D341Med (cell line): ENCODE data around the gene GAMT.
A peak's percentile ranks its signal among the peaks of the same experiment; 100 is the strongest.

Source experiments
- DNase-seq: peaks from one replicate; pipeline ENCODE4 v3.0.0; 2012; ENCODE audit warnings: low spot score

The GAMT gene

GRCh38 chr19:1384478-1385110 lies 16.7 kb downstream of the GAMT start:
- no peak for DNase-seq

GRCh38 chr19:1384085-1384462 lies 17.3 kb downstream of the GAMT start:
- DNase-seq = no peak

DNA sequence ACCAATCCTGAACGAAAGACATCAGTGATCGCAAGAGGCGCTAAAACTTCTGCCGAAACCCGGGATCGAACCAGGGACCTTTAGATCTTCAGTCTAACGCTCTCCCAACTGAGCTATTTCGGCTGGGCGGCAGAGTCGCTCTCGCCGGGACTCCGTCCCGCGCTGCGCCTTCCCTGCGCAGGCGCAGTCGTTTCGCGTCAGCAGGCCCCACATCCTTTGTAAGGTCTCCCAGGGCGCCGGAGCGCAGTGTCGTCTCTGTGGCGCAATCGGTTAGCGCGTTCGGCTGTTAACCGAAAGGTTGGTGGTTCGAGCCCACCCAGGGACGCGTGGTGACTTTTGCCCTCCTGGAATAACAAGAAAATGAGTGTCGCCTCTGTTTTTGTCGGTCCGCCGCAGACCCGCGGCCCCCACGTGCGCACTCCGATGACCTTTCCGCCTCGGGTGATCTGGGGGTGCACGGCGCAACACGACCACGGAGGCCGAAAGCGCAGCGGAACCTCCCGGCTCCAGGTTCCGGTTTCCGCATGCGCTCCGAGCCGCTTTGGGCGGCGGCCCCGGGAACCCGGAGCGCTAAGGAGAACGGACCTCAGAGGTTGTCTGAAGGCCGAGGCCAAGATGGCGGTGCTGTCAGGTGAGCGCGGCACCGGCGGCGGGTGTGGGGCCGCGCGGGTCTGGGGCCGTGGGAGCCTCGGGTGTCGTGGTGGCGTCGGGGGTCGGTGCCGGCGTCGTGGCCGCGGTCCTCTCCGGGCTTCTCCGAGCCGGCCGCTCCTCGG lies 17.8 kb downstream of the GAMT start, which contains the start of gene NDUFS7:
NDUFS7 (plus strand) TSS at position 596 of the 773 bp plus-strand sequence; CDS start at position 616, 20 bp downstream.
- DNase-seq = peak; percentile 89

DNA sequence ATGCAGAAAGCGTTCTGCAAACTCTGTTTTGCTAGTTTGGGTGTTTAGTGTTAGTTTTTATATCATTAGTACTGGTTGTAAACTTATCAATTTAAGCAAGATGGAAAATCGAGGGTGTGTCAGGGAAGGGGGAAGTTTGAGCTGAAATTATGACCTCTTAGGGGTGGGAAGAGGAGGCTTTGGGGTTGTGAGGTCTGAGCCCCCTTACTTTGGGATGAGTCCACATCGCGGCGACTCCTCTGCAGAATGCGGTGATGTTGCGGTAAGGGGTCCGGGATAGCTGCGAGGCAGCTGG lies 18.4 kb downstream of the GAMT start:
- DNase-seq = no peak

DNA sequence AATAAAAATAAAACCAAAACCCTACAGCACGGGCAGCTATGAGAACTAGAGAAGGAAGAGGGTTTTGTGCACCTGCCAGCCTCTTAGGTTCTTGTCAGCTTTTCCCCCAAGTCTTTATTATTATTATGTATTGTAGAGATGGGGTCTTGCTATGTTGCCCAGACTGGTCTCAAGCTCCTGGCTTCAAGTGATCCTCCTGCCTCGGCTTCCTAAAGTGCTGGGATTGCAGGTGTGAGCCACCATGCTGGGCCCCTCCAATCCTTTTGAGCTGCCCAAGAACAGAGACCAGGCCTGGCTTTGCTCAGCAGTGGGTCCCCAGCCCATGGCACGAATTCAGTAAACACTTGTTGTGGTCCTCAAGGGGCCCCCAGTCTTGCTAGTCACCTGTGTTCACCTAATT lies 19.1 kb downstream of the GAMT start:
- no peak for DNase-seq

DNA sequence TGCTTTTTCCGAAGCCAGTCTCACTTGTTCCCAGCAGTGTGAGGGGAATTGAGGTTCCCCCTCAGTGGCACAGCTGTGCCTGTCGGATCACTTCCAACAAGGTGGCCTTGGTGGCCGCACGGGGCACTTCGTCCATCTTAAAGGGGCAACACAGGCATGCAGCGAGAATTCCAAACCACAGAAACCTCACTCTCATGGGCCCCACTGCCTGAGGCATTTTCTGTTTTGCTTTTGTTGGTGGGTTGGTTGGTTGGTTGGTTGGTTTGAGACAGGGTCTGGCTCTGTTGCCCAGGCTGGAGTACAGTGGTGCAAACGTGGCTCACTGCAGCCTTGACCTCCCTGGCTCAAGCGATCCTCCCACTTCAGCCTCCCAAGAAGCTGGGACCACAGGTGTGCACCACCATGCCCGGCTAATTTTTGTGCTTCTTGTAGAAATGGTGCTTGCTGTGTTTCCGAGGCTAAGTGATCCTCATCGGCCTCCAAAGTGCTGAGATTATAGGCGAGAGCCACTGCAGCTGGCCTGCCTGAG lies 21.3 kb downstream of the GAMT start:
- no peak for DNase-seq

DNA sequence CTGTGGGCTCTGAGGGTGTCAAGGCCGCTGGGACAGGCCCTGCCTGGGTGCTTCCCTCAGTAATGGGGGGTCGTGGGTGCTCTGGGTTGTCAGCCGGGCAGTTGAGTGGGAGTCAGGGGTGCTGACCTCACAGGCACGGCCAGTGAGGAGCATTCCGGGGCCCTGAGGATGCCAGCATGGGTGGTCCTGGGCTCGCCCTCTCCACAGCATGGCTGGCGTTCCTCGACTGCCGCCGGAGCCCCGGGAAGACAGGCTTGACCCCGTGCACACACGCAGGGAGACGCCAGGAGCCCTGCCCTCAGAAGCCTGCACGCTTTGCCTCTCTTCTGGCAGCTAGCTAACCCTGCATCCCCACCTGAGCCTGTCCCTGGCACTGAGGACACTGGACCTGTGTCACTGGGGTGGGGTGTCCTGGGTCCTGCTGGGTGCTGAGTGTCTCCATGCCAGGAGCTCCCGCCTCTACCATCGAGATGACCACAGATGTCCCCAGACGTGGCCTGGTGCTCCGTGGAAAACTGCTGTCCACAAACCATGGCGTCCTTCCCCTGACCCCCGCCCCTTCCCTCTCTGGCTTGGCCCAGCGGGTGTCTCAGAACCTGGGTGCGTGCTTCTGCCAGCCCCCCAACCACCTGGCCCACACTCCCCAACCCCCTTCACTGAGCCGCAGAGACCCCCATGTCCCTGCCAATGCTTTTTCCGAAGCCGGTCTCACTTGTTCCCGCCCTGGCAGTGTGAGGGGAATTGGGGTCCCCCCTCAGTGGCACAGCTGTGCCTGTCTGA lies 22.0 kb downstream of the GAMT start:
- DNase-seq = no peak

GRCh38 chr19:1377965-1378785 lies 23.2 kb downstream of the GAMT start:
- no peak for DNase-seq

GRCh38 chr19:1377176-1377964 lies 24.0 kb downstream of the GAMT start:
- DNase-seq = no peak

GRCh38 chr19:1376415-1376805 lies 24.9 kb downstream of the GAMT start:
- DNase-seq = no peak

DNA sequence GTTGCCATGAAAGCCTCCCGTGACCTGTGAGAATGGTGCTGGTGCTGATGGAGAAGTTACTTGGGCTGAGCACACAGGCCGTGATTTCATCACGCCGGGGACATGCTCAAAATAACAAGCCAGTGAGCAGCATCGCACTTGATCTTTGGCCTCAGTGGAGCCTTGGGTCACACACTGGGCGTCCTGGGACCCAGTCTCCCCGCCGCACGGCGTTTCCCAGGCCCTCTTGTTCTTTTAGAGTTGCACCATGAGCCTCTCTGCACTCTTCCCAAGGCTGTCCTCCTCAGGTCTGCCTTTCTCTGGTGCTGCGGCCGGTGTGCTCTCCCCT lies 27.1 kb downstream of the GAMT start:
- no peak for DNase-seq

GRCh38 chr19:1373534-1374249 lies 27.6 kb downstream of the GAMT start:
- DNase-seq = peak; percentile 84

- DNase-seq = peak; percentile 54
These were observed 28.3 kb downstream of the GAMT start for GRCh38 chr19:1373042-1373533.

GRCh38 chr19:1370579-1371361 lies 30.6 kb downstream of the GAMT start:
- no peak for DNase-seq

- DNase-seq = no peak
These were observed 32.0 kb downstream of the GAMT start for GRCh38 chr19:1369214-1369805.

DNA sequence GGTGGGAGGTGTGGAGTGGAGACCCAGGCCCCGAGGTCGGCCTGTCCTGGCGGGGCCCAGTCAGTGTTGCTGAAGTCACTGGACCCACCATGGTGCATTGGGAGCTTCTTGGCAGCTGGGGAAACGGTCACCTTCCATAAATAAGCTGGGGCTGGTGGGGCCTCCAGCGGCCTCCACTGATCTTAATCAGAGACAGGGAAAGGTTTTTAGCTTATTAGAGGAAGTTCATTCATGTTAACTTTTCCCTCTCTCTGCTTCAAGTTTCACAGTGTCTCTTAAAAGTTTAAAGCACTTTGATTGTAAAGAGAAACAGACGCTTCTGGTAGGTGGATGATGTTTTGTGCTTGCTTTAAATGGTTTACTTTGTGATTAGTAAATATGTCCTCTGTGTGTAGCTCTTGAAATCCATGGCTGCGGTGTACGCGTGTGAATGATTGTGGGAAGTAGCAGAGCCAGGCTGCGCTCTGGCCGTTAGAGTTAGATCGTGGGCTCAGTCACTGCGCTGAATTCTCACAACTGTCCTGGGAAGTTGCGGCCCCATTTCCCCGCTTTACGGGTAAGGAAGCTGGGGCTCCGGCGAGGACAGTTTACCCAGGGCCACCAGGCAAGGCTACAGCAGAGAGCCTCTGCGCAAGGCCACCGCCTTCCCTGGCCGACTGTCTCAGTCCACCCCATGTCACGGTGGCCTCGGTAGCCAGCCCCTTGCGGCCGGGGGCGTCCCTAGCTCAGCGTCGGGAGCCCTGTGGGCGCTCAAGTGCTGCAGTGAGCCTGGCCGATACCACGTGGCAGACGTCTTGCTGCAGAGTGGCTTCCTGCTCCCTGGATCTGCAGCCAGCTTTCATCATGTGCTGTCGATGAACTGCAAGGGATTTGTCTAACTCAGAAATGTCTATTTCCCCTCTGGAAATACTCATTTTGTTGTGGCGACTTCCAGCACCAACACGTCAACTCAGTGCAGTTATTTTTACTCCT lies 34.2 kb downstream of the GAMT start:
- DNase-seq = no peak

- no peak for DNase-seq
These were observed 35.0 kb downstream of the GAMT start for GRCh38 chr19:1366296-1366695.
